Measurements from ENCODE around the gene NXNL2.

Gene NXNL2

DNA sequence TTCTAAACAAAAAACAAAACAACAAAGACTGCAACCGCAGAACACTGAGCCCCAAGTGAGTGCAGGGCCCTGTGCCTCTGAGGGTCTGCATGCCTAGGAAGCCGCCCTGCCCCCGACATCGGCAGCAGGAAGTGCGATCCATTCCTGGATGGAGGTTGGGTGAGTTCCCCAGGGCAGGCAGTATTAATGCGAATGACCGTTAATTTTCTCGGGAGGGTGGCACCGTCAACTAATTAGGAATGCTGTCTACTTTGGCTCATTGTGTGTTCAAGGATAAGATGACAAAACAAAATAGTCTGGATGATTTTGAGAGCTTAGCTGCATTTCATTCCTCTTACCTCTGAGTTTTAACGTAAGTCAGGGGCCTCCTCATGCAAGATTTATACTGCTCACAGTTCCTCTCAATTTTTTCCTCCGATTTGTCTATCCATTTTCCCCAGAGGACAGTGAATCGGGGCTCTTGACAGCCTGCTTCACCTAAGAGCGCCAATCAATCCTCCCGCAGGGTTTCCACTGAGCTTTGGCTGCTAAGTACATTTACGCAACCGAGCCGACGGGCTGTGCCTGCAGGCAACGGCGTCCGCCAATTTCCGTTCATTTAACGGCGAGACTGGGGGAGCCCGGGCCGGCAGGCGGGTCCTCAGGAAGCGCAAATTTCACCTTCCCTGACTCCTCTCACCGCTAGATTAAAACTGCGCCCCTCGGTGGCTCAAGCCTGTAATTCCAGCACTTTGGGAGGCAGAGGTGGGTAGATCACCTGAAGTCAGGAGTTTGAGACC lies 2.9 kb upstream of the NXNL2 start:
- no peak for DNase-seq (ENCODE audit: low spot score)

- no peak for DNase-seq (ENCODE audit: low spot score)
These were observed 975 bp upstream of the NXNL2 start for GRCh38 chr9:88533951-88534455.

- no peak for DNase-seq (ENCODE audit: low spot score)
These were observed 446 bp downstream of the NXNL2 start for GRCh38 chr9:88535226-88536022.

DNA sequence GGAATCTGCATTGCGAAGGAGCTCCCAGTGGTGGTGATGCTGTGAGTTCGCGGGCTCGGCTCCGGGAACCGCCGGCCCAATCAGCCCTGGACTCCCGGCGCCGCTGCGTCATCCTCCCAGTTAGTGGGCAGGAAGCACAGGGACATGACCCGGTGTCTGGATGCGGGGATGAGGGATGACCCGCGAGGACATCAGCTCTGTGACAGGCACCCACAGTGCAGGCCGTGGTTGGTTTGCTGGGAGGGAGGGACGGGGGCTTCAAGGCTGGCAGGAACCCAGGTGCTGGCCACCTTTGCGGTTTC lies 996 bp downstream of the NXNL2 start:
- DNase-seq (ENCODE audit: low spot score): no peak

- DNase-seq (ENCODE audit: low spot score): no peak
These were observed 2.2 kb downstream of the NXNL2 start for GRCh38 chr9:88536951-88537760.

- DNase-seq (ENCODE audit: low spot score): no peak
These were observed 2.7 kb downstream of the NXNL2 start for GRCh38 chr9:88537761-88538091.

- DNase-seq (ENCODE audit: low spot score): no peak
These were observed 3.5 kb downstream of the NXNL2 start for GRCh38 chr9:88538311-88539085.

DNA sequence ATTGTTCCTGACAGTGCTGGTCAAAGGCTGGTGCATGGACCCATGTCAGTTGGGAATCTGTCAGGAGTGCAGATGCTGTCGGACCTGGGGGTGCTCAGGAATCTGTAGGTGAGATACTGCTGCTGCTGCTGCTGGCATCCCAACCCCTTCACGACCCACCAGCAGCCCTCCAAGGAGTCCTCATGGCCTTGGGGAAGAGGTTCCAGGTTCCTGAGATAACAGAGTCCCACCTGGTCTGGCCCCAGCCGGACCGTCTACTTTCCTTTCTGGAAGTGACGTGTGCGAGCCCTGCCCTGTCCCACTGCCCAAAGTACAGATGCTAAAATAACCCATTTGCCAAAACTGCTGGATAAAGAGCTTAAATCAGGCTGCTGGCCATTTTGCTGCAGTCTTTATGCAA lies 4.3 kb downstream of the NXNL2 start:
- no peak for DNase-seq (ENCODE audit: low spot score)

GRCh38 chr9:88540251-88540763 lies 5.3 kb downstream of the NXNL2 start:
- no peak for DNase-seq (ENCODE audit: low spot score)

GRCh38 chr9:88544245-88544644 lies 9.3 kb downstream of the NXNL2 start:
- DNase-seq (ENCODE audit: low spot score): no peak

- DNase-seq (ENCODE audit: low spot score): no peak
These were observed 16.7 kb downstream of the NXNL2 start for GRCh38 chr9:88551546-88552137.

- DNase-seq (ENCODE audit: low spot score): no peak
These were observed 18.4 kb downstream of the NXNL2 start for GRCh38 chr9:88553350-88553749.

- no peak for DNase-seq (ENCODE audit: low spot score)
These were observed 20.4 kb downstream of the NXNL2 start for GRCh38 chr9:88555268-88555980.

DNA sequence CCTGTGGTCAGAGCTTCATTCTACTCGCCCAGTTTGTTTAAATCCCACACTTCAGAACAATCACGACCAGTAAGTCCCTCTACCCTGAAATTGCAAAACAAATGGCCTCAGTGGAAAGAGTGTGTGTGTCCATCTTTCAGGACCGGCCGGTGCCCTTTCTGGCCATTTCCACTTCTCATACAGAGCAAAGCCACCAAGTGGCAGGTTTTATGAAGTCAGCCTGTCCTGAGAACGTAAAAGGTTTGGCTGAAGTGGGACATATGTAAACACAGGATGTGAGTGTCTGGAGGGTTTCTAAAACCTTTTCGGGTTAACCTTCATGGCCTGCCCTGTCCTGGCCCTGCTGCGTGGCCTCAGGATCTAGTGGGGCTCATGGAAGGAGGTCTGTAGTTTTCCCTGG lies 24.7 kb downstream of the NXNL2 start:
- DNase-seq (ENCODE audit: low spot score): no peak

DNA sequence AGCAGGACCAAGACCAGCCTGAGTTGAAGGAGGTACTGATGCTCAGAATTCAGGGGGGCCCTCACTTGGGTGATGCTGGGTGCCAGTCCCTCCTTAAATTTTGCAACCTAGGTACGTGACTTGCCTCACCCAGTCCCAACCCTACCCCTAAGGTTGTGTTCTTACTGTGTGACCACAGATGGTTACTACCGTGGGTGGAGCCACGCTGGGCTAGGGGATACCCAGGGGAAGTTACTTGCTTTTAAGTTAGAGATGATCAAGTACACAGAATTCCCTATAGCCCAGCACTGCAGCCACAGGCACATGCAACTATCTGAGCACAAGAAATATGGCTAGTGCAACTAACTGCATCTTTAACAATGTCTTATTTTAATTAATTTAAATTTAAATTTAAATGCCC lies 32.9 kb downstream of the NXNL2 start:
- DNase-seq (ENCODE audit: low spot score): no peak

- no peak for DNase-seq (ENCODE audit: low spot score)
These were observed 36.4 kb downstream of the NXNL2 start for GRCh38 chr9:88571419-88571818.

- DNase-seq (ENCODE audit: low spot score): no peak
These were observed 37.7 kb downstream of the NXNL2 start for GRCh38 chr9:88572684-88573083.

DNA sequence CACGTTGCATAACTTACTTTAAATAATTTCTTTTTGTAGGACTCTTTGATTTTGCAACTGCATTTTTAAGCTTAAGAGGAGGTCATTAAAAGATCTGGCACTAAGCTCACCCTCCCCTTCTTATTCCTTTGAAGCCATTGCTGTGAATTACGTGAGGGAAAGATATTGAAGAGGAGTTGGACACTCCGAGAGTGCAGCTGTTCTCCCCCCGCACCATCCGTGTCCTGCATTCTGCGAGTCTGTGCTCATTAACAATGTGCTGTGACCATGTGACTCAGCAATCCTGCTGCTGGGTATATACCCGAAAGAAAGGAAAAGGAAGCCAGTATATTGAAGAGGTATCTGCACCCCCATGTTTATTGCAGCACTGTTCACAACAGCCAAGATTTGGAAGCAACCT lies 40.0 kb downstream of the NXNL2 start:
- no peak for DNase-seq (ENCODE audit: low spot score)

- no peak for DNase-seq (ENCODE audit: low spot score)
These were observed 42.5 kb downstream of the NXNL2 start for GRCh38 chr9:88577256-88578120.

All from hematopoietic multipotent progenitor cell treated with erythropoietin and hydrocortisone succinate and interleukin-3 and kit ligand, for 17 days (in vitro differentiated cells).